NCI-H748 (cell line): ENCODE results near the gene GAB2.

ENCODE experiments used
- DNase-seq: peaks from one replicate; lab custom pipeline; 2025; ENCODE audit not compliant: unreplicated experiment; lab: John Stamatoyannopoulos, UW

GAB2 gene

DNA sequence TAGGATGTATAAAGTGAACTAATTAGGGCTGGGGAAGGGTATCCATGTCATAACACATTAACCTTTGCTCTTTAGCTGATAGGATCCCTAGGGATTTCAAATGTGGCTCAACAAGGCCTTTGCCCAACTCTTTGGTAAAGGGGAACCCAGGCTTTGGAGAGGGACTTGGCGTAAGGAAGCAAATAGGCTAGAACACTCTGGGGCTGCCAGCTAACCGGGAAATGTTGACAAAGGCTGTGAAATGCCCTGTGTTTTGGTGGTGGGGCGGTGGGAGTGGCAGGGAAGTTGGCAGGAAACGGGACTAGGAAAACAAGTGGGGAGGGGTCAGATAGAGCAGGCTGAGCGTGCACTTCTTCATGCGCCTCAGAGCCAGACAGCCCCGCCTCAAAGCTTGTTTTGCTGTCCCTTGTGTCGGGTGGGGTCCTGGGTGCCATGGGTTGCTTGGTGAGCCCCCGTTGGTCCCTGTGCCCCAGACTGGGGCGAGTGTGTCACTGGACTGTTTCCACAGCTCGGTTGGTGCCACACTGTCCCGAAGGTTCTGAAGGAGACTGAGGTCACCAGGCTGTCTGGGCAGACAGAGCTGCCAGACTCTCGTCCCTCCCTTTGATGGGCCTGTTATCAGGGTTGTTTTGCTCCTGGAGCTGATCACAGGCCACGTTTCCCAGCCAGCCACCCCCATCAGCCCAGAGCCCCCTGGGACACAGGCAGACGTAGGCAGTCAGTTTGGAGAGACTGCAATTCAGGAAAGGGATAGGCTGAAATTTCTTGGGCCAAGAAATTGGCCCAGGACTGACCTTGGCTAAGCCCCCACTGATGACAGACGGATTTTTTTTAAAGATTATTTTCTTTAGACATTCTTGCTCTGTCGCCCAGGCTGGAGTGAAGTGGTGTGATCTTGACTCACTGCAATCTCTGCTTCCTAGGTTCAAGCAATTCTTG is 248.8 kb downstream of the GAB2 start:
- DNase-seq = no peak

DNA sequence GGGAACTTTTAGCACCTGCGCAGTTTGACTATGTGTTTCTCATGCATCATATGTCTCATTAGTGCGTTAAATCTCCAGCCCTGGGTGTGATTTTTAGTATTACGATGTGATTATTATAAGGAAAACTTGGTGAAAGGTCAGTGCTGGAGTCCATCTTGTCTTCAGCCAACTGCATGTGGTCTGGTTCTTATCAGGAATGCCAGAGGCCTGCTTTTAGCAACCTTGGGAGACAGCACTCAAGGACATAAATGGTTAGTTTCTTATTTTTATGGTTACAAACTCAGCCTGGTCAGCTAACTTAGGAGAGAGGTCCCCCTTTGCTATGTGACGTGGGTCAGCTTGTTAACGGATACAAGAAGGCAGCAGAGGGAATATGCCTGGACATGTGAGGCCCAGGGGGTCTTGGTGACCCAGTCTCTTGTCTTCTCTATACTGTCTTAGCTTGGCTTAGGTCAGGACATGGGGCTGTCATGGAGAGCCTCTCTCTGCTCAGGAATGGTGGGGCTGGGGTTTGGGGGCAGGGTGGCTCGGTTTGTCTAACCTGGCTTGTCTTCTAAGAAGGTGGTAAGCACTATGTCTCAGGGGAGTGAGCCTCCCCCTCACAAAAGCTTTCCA is 250.7 kb downstream of the GAB2 start:
- DNase-seq = no peak
